Cardiac muscle cell (in vitro differentiated cells and primary cell): Measurements from ENCODE around the gene ERC2. TPM values are rescaled to one million over a fixed set of nuclear protein-coding genes. Genes with fewer than 3 reads are reported as not detected.

Source experiments
- DNase-seq, 2 donors: peaks; one replicate each; pipeline versions ENCODE4 v3.0.0 to v3.0.0-alpha.2; 2010 to 2017; ENCODE audit warnings: low read depth in 1 of 2, low spot score in 1 of 2
- H3K27ac ChIP-seq: fragments of 200-600 bp; sonication (generic); 2 replicates; pipeline ENCODE4 v1.5.1; 2016
- H3K27me3 ChIP-seq: fragments of 200-600 bp; sonication (generic); 2 replicates; pipeline ENCODE4 v1.6.0; 2016; ENCODE audit warnings: control low read depth
- H3K36me3 ChIP-seq: fragments of 200-600 bp; sonication (generic); 2 replicates; pipeline ENCODE4 v1.5.1; 2016; ENCODE audit warnings: control low read depth
- H3K4me1 ChIP-seq: fragments of 200-600 bp; sonication (generic); 2 replicates; pipeline ENCODE4 v1.8.1; 2017; ENCODE audit warnings: low read depth, mild to moderate bottlenecking, mixed run types
- H3K4me3 ChIP-seq: fragments of 200-600 bp; sonication (generic); 2 replicates; pipeline ENCODE4 v1.5.1; 2016; ENCODE audit warnings: mild to moderate bottlenecking
- H3K9me3 ChIP-seq: fragments of 200-600 bp; sonication (generic); 2 replicates; pipeline ENCODE4 v1.5.1; 2017; ENCODE audit warnings: low read depth, mild to moderate bottlenecking, control low read depth
- polyA plus RNA-seq: library from polyadenylated mRNA; unstranded; fragments of >200 nt; fragmentation: Nextera tagmentation; extraction: Ambion mirVana; gene quantifications from 2 replicates; pipeline ENCODE4 v1.2.1, GENCODE V29; 2016
- total RNA-seq: library from RNA; depleted of rRNA; stranded (reverse); fragments of >200 nt; gene quantifications from 2 replicates; pipeline ENCODE4 v1.2.3, GENCODE V29; 2016
- TF ChIP-seq, protein P1 (sequence below): IDR thresholded peaks from 2 replicates; pipeline ENCODE4 v1.5.1; 2012; ENCODE audit warnings: low read depth, mild to moderate bottlenecking, low read length

ERC2 gene
- total and polyA plus RNA-seq, 2 experiments from 2014 or later = 18.1 to 29.0 TPM

DNA sequence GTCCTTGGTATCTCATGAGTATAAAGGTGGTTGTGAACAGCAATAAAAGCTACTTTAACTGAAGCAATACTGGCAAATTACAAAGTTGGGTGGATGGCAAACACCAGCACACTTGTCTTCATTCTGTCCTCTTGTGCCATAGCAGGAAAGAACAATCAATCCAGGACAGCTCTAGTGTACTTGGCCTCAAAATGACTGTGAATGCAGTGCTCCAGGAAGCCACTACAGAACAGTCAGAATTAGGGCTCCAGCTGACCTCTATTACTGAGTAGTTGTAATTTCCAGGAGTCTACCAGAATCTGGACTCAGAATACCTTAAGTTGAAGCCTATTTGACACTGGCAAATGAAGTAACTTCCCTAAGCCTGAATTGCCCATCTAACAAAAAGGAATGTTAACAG, 642.2 kb downstream of the ERC2 start:
- TF ChIP-seq, protein P1, sequence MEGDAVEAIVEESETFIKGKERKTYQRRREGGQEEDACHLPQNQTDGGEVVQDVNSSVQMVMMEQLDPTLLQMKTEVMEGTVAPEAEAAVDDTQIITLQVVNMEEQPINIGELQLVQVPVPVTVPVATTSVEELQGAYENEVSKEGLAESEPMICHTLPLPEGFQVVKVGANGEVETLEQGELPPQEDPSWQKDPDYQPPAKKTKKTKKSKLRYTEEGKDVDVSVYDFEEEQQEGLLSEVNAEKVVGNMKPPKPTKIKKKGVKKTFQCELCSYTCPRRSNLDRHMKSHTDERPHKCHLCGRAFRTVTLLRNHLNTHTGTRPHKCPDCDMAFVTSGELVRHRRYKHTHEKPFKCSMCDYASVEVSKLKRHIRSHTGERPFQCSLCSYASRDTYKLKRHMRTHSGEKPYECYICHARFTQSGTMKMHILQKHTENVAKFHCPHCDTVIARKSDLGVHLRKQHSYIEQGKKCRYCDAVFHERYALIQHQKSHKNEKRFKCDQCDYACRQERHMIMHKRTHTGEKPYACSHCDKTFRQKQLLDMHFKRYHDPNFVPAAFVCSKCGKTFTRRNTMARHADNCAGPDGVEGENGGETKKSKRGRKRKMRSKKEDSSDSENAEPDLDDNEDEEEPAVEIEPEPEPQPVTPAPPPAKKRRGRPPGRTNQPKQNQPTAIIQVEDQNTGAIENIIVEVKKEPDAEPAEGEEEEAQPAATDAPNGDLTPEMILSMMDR = no peak
- Histone ChIP-seq H3K27ac (no peak overlapping the region), H3K4me1 (peaks cover 9% of the 10 kb centered on the region), H3K27me3 (no peaks in the 10 kb centered on the region), H3K36me3 (no peaks in the 10 kb centered on the region), H3K4me3 (no peak overlapping the region), H3K9me3 (no peaks in the 10 kb centered on the region)
- no peak for DNase-seq

DNA sequence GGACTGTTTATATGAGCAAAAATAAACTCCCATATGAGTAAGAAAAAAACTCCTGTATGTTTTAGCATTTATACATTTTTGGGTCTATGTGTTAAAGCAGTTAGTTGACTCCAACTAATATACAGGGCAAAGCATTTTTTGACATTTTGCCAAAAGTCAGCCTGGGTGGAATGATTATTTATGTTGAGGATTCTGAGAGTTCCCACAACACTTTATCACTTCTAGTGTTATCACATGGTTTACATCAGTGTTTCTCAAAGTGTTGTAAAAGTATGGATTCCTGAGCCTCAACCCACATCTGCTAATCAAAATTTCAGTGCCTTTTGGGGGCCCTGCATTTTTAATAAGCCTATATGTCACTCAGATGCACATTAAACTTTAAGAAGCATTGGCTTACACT, 643.9 kb downstream of the ERC2 start:
- no peak overlapping the region for H3K27ac ChIP-seq
- no peaks in the 10 kb centered on the region for H3K9me3 ChIP-seq
- H3K4me3 ChIP-seq = no peak overlapping the region
- H3K36me3 ChIP-seq = no peaks in the 10 kb centered on the region
- TF ChIP-seq, protein P1 = no peak
- peaks cover 9% of the 10 kb centered on the region for H3K4me1 ChIP-seq
- DNase-seq = no peak
- no peaks in the 10 kb centered on the region for H3K27me3 ChIP-seq

DNA sequence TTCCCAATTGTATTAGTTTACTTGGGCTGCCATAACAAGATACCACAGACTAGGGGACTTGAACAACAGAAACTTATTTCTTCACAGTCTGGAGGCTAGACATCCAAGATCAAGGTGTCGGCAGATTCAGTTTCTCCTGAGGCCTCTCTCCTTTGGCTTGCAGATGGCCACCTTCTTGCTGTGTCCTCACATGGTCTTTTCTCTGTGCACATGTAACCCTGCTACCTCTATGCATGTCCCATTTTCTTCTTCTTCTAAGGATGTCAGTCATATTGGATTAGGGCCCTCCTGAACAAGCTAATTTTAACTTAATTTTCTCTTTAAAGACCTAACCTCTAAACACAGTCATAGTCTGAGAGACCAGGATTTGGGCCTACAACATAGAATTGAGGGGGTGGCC, 644.4 kb downstream of the ERC2 start:
- DNase-seq = no peak
- Histone ChIP-seq H3K27ac (no peak overlapping the region), H3K9me3 (no peaks in the 10 kb centered on the region), H3K36me3 (no peaks in the 10 kb centered on the region), H3K4me3 (no peak overlapping the region), H3K4me1 (peaks cover 9% of the 10 kb centered on the region), H3K27me3 (no peaks in the 10 kb centered on the region)
- TF ChIP-seq, protein P1 = no peak

DNA sequence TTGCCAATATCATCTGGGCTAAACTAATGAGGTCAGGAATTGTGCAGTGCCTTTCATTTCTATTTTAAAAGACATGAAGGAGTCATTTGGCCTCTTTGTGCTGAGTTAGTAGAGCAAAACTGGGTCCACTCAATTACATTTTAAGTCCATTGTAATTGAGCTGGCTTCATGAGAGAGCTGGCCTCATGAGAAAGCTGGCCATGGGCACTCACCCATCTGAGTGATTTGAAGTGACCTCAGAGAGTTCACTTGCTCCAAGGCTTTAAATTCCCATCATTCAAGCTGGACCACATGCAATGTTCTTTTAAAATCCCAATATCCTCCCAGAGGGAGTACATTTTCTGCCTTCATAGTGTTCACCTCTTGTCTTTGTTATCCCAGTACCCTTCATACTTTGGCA, 645.3 kb downstream of the ERC2 start:
- H3K27me3 ChIP-seq = no peaks in the 10 kb centered on the region
- TF ChIP-seq, protein P1 = no peak
- H3K27ac ChIP-seq = no peak overlapping the region
- no peak overlapping the region for H3K4me3 ChIP-seq
- H3K9me3 ChIP-seq = no peaks in the 10 kb centered on the region
- peaks cover 15% of the 10 kb centered on the region for H3K4me1 ChIP-seq
- no peak for DNase-seq
- H3K36me3 ChIP-seq = no peaks in the 10 kb centered on the region

DNA sequence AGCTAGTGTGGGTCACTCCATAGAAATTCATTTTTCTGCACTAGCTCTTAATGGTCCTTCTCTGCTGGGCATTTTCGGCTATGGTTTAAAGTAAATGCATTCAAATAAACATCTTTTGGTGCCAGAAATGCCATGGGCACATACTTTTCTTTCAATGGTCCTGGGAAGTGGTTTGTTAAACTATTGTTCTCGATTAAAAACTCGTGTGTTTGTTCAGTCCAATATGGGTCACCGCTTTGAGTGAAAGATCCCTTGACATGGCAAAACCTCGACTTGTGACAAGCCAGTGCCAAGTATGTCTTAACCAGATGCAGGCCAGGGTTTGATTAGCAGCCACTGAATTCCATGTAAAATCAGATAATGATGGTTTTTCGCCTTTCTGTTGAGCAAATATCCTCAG, 649.3 kb downstream of the ERC2 start:
- no peaks in the 10 kb centered on the region for H3K36me3 ChIP-seq
- peaks cover 24% of the 10 kb centered on the region for H3K4me1 ChIP-seq
- H3K27me3 ChIP-seq = no peaks in the 10 kb centered on the region
- TF ChIP-seq, protein P1 = no peak
- H3K9me3 ChIP-seq = no peaks in the 10 kb centered on the region
- no peak overlapping the region for H3K27ac ChIP-seq
- no peak overlapping the region for H3K4me3 ChIP-seq
- DNase-seq = no peak

DNA sequence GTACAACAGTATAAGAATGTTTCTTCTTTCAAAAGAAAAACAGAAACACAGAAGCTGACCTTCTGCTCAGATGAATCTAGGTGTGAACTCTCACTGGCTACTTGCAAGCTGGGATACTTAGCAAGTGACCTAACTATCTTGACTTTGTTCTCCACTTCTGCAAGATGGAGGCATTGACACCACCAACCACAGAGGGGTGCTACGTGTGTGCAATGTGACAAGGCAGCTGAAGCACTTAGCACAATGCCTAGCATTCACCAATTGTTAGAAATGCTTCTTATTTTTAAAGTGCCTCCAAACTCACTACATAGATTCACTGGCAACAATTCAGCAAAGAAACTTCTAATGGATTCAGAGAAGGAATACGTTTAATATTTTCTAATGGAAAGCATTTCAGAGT, 649.8 kb downstream of the ERC2 start:
- H3K9me3 ChIP-seq = no peaks in the 10 kb centered on the region
- no peaks in the 10 kb centered on the region for H3K36me3 ChIP-seq
- TF ChIP-seq, protein P1 = no peak

More for the DNA sequence above, 649.8 kb downstream of the ERC2 start:
- no peaks in the 10 kb centered on the region for H3K27me3 ChIP-seq
- DNase-seq = peak; percentile 4 to 18
- peaks cover 24% of the 10 kb centered on the region for H3K4me1 ChIP-seq
- no peak overlapping the region for H3K27ac ChIP-seq
- H3K4me3 ChIP-seq = no peak overlapping the region
